HG02981 (cell line): Measurements from ENCODE around the gene FKBP8.

Source experiments
- ATAC-seq: cut with Tn5 transposase; IDR thresholded peaks from one replicate; pipeline ENCODE4 v1.9.1; 2021; ENCODE audit warnings: mild to moderate bottlenecking, moderate library complexity; ENCODE audit not compliant: unreplicated experiment

FKBP8 gene

DNA sequence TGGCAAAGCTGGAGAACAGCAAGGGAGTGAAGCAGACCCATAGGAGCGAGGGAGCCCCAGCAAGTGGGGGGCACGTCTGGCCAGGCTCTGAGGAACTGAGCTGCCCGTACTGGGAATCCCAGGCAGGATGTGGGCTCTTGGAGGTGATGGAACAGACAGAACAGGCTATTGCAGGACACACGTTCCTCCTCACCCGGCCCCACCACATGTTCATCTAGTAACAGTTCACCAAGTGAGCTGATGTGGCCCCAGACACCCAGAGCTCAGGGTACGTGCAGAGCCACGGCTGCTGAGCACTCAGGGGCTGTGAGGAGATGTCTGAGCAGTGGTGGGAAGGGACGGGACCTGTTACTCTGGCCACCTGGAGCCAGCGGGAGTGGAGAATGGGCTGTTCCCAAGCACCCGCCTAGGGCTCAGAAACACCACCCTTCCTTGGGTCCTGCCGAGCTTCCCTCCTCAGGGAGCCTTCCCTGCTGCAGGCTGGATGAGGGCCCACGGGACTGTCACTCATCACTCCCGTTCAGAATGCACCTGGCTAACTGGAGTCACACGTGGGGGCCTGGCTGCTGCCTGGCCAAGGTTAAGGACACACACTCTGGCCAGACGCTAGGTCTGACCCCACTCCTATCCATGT is 39.9 kb downstream of the FKBP8 start:
- ATAC-seq, result no peak

- no peak for ATAC-seq
Measured at GRCh38 chr19:18502638-18503294, 40.6 kb downstream of the FKBP8 start.

DNA sequence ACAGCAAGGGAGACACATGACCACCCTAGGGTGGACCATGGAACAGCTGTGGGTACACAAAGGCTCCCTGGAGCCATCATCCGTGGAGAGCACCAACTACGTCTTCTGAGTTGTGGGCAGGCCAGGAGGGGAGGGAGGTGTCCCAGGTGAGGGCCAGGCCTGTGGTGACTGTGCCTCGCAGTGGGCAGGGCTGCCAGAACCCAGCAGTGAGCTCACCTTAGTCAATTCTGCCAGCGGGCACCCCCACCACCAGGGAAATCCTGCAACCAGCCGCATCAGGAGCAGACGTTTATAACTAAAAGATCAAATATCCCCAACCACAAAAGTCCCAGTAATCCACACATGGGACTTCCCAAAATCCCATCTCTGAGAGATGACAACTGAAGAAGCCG is 41.1 kb downstream of the FKBP8 start:
- no peak for ATAC-seq

GRCh38 chr19:18501832-18502231 is 41.5 kb downstream of the FKBP8 start:
- no peak for ATAC-seq

- no peak for ATAC-seq
Measured at GRCh38 chr19:18501351-18501750, 42.0 kb downstream of the FKBP8 start.

DNA sequence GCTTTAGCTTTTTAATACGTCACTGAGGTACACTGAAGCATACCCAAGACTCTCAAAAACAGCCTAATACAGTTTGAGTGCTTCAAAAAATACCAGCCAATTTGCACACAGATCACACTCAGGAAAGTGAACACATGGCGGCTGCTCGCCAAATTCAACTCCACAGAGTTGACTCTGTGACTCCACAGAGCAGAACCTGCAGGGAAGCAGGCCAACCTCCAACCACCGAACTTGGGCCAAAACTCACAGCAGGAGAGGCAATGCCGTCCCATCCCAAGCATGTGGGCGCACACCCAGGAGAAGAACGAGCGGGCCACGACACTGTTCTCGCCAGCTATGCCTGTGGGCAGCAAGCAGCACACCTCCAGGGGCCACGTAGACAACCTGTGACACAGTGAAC is 42.6 kb downstream of the FKBP8 start:
- ATAC-seq, result no peak

DNA sequence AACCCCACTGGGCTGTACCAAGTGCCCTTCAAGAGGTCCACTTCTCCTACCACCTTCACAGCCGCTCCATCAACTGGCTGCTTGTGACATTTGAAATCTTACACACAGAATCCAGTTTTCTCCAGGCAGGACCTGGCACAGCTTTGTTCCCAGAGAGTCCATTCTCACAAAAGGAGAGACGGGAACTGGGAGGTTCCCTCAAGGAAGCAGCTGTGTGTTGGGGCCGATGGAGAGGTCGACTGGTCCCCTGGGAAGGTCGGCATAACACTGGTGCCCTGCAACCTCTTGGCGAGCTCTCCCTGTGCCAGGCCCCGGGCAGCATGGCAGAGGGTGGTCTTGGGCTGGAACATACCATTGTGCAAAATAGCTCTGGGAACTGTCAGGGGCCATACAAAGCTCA is 43.0 kb downstream of the FKBP8 start:
- ATAC-seq, result no peak

- ATAC-seq, result no peak
Measured at GRCh38 chr19:18499055-18499775, 44.2 kb downstream of the FKBP8 start.

DNA sequence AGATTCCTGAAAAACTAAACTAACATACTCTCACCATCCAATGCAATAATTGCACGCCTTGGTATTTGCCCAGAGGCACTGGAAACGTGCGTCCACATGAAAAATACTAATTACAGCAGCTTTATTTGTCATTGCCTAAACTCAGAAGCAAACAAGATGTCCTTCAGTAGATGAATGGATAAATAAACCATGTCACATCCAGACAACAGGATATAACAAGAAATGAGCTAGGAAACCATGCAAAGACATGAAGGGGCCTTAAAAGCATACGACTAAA is 46.5 kb downstream of the FKBP8 start:
- ATAC-seq, result no peak

GRCh38 chr19:18496167-18496979 is 47.0 kb downstream of the FKBP8 start:
- no peak for ATAC-seq

GRCh38 chr19:18495204-18495911 is 48.0 kb downstream of the FKBP8 start:
- no peak for ATAC-seq

- ATAC-seq, result no peak
Measured at GRCh38 chr19:18494267-18494607, 49.1 kb downstream of the FKBP8 start.

DNA sequence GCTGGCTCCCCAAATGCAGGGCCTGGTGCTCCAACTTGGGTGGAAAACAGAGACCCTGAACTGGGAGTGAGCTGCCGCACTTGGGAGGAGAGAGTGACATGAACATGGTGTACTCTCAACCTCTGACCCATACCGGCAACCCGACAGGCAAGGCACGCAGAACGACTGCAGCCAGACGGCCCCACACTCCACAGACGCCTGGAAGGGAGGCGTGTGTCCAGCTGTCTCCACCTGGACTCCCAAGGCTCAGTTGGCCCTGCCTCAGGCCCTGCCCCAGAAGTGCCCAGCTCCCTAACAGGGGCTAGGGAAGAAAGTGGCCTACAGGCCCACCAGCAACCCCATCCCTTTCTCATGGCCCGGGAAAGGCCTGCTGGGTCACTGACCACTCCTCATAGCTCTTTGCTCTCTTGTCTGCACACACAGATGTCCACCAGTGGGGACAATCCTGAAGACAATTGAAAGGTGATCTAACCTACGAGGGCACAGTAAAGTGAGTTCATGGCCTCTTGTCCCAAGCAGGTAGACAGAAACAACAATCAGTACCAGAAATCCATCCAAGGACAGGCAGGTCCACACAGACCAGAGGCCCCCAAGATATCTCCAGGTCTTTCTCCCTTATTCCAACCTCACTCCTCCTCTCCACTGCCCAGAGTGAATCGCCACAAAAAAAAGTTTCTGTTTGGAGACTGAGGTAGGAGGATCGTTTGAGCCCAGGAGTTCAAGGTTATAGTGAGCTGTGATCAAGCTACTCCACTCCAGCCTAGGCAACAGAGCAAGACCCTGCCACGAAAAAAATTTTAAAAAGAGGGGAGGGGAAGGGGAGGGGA is 49.7 kb downstream of the FKBP8 start:
- no peak for ATAC-seq

DNA sequence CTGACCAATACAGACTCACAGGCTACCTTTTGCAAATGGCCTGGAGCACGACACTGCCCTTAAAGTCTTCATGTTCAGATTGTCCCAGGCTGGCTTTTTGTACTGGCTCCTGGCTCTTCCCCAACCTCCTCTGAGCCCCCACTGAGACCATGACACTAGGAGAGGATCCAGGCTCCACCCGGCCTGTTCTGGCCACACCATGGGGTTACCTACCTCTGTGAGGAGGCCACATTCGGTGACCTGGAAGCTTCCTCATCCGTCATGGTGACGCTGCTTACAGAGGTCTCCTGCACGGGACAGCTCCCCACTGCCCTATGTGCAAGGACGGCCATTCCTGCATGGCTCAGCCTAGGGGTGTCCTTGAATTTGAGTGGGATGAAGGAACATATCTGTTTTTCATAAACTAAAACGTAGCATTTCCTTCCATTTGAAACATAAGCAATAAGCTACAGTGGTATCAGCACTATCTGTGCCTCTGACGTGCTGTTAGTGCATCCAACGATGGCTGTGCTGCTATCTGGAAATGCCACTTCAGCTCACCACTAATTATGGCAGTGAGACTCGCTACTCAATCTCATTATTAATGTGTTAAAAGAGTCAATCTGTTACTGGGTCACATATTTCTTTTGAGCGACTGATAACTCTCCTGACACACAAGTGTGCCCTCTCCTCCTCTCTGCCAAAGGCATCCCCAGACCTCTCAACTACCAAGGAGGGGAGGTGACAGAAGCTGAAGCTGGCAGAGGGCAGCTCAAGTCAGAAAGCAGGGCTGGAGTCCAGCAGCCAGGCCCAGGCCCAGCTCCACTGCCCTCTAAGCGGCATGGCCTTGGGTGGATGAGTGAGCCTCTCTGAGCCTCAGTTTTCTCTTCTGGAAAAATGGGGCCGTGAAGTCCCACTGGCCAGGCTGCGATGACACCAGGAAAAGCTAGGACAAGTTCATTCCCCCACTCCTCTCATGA is 51.1 kb downstream of the FKBP8 start:
- no peak for ATAC-seq

GRCh38 chr19:18490728-18491127 is 52.6 kb downstream of the FKBP8 start:
- ATAC-seq, result no peak

DNA sequence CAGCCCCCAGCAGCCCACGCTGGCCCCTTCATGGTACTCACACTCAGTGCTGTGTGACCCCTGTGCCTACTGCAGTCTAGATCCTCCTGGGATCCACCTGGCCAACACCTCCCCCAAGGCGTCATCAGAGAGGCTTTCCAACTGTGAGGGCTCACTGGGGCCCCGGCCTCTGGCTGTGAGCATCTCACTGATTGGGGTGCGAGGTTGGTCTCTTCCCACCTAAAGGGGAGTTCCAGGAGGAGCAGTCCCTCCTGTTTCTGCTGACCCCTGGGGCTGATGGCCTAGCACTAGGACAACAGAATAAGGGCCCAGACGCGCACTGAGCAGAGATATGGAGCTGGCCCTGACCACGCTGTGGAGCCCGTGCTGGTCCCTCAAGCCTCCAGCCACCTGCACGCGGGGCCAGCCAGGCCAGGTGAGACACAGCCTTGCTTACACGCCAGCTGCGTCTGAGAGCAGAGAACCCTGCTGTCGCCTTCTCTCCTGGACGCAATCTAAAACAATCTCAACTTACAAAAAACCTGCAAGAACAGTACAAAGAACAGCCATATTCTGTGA is 53.7 kb downstream of the FKBP8 start:
- no peak for ATAC-seq

- ATAC-seq, result no peak
Measured at GRCh38 chr19:18488838-18489626, 54.3 kb downstream of the FKBP8 start.

DNA sequence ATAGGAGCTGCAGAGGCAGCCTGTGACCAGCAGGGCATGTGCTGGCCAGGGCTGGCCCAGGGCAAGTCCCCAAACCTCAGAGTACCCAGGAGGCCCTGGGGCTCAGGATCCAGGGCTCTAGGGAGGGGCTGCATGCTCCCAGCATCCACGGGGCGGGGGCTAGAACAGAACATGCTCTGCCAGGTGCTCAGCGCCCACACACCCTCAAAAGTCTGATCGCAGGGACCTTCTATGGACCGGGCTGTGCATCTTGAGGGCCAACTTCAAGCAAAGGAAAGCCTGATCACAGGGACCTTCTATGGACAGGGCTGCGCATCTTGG is 55.0 kb downstream of the FKBP8 start:
- no peak for ATAC-seq
